ENCODE data around the gene ADCYAP1R1.

The ADCYAP1R1 gene

GRCh38 chr7:31069860-31070555 is 17.9 kb downstream of the ADCYAP1R1 start:
- no peak for DNase-seq

- no peak for DNase-seq
Observed at GRCh38 chr7:31070991-31071644, 19.0 kb downstream of the ADCYAP1R1 start.

GRCh38 chr7:31071645-31072029 is 19.5 kb downstream of the ADCYAP1R1 start:
- DNase-seq: no peak

- DNase-seq: no peak
Observed at GRCh38 chr7:31073326-31074119, 21.4 kb downstream of the ADCYAP1R1 start.

GRCh38 chr7:31074120-31074383 is 21.9 kb downstream of the ADCYAP1R1 start:
- DNase-seq: no peak

- DNase-seq: no peak
Observed at GRCh38 chr7:31074403-31075085, 22.4 kb downstream of the ADCYAP1R1 start.

- DNase-seq: no peak
Observed at GRCh38 chr7:31075086-31075405, 22.9 kb downstream of the ADCYAP1R1 start.

- DNase-seq: no peak
Observed at GRCh38 chr7:31076051-31076450, 23.9 kb downstream of the ADCYAP1R1 start.

GRCh38 chr7:31076641-31077310 is 24.7 kb downstream of the ADCYAP1R1 start:
- DNase-seq: no peak

GRCh38 chr7:31077484-31078362 is 25.6 kb downstream of the ADCYAP1R1 start:
- no peak for DNase-seq

- DNase-seq: no peak
Observed at GRCh38 chr7:31078363-31078990, 26.4 kb downstream of the ADCYAP1R1 start.

- no peak for DNase-seq
Observed at GRCh38 chr7:31079126-31079823, 27.2 kb downstream of the ADCYAP1R1 start.

GRCh38 chr7:31079824-31080511 is 27.9 kb downstream of the ADCYAP1R1 start:
- no peak for DNase-seq

GRCh38 chr7:31080763-31081162 is 28.7 kb downstream of the ADCYAP1R1 start:
- no peak for DNase-seq

- DNase-seq: no peak
Observed at GRCh38 chr7:31082017-31082416, 29.9 kb downstream of the ADCYAP1R1 start.

GRCh38 chr7:31082447-31082846 is 30.3 kb downstream of the ADCYAP1R1 start:
- DNase-seq: no peak

GRCh38 chr7:31083210-31083786 is 31.2 kb downstream of the ADCYAP1R1 start:
- no peak for DNase-seq

GRCh38 chr7:31084226-31084625 is 32.1 kb downstream of the ADCYAP1R1 start:
- no peak for DNase-seq

- no peak for DNase-seq
Observed at GRCh38 chr7:31087351-31087750, 35.2 kb downstream of the ADCYAP1R1 start.

GRCh38 chr7:31091924-31092434 is 39.9 kb downstream of the ADCYAP1R1 start:
- DNase-seq: no peak

Measured in NCI-H748 treated with DMSO at 0.1 percent for 48 hours (cell line).